Keratinocyte (primary cell): ENCODE measurements around the gene PFN4. TPM values are rescaled to one million over a fixed set of nuclear protein-coding genes. Genes with fewer than 3 reads are reported as not detected.
"Not testable (repeated sequence)": the region's sequence is repeated elsewhere in the genome, so short reads cannot be mapped to it uniquely, and the experiment has no call there.

ENCODE experiments used
- DNase-seq: peaks from one replicate; pipeline ENCODE4 v3.0.0-alpha.2; 2011; ENCODE audit warnings: low read depth, missing footprints, low spot score
- FAIRE-seq: peaks from 2 replicates; lab custom pipeline; 2011; peaks lifted over from hg19 to GRCh38; lab: Jason Lieb, UNC
- H2AFZ ChIP-seq: 2 replicates; pipeline ENCODE4 v1.6.0; 2012; ENCODE audit warnings: low read length, control low read depth, inconsistent platforms; ENCODE audit not compliant: control insufficient read depth
- H3K27ac ChIP-seq: 2 replicates; pipeline ENCODE4 v1.5.1; 2011; ENCODE audit warnings: low read length; ENCODE audit not compliant: control insufficient read depth, insufficient read depth
- H3K27me3 ChIP-seq: 3 replicates; pipeline ENCODE4 v1.6.0; 2011; ENCODE audit warnings: low read length; ENCODE audit not compliant: control insufficient read depth, insufficient read depth; ENCODE audit errors: extremely low read depth
- H3K36me3 ChIP-seq, 2 experiments: 2 replicates in 1 of 2; 3 replicates in 1 of 2; pipeline ENCODE4 v1.5.1; 2011; ENCODE audit warnings: low read length in 2 of 2, mild to moderate bottlenecking in 1 of 2; ENCODE audit not compliant: control insufficient read depth in 2 of 2, insufficient read depth in 2 of 2; ENCODE audit errors: extremely low read depth in 1 of 2
- H3K4me1 ChIP-seq: 3 replicates; pipeline ENCODE4 v1.5.1; 2011; ENCODE audit warnings: low read length; ENCODE audit not compliant: control insufficient read depth, insufficient read depth; ENCODE audit errors: extremely low read depth
- H3K4me2 ChIP-seq: 3 replicates; pipeline ENCODE4 v1.6.0; 2011; ENCODE audit warnings: low read depth, low read length; ENCODE audit not compliant: control insufficient read depth, insufficient read depth; ENCODE audit errors: extremely low read depth
- H3K4me3 ChIP-seq, 3 experiments: fragments of 200-600 bp in 1 of 3; sonication (generic) in 1 of 3; 2 replicates in 2 of 3; 3 replicates in 1 of 3; pipeline ENCODE4 v1.5.1; 2011 to 2016; ENCODE audit warnings: low read length in 3 of 3, mild to moderate bottlenecking in 3 of 3, control low read depth in 2 of 3, inconsistent platforms in 1 of 3, low read depth in 1 of 3, mixed read lengths in 1 of 3, mixed run types in 1 of 3, moderate library complexity in 1 of 3; ENCODE audit not compliant: control insufficient read depth in 2 of 3, insufficient read depth in 2 of 3; ENCODE audit errors: extremely low read depth in 1 of 3
- H3K79me2 ChIP-seq: 2 replicates; pipeline ENCODE4 v1.6.0; 2012; ENCODE audit warnings: low read length; ENCODE audit not compliant: control insufficient read depth, insufficient read depth
- H3K9ac ChIP-seq: 3 replicates; pipeline ENCODE4 v1.6.0; 2011; ENCODE audit warnings: low read length; ENCODE audit not compliant: control insufficient read depth, insufficient read depth; ENCODE audit errors: extremely low read depth
- H3K9me1 ChIP-seq: 3 replicates; pipeline ENCODE4 v1.6.0; 2011; ENCODE audit warnings: low read length; ENCODE audit not compliant: control insufficient read depth, insufficient read depth; ENCODE audit errors: extremely low read depth
- H3K9me3 ChIP-seq: 2 replicates; pipeline ENCODE4 v1.5.1; 2012; ENCODE audit warnings: low read depth, low read length; ENCODE audit not compliant: control insufficient read depth
- H4K20me1 ChIP-seq: 3 replicates; pipeline ENCODE4 v1.6.0; 2011; ENCODE audit warnings: low read length; ENCODE audit not compliant: control insufficient read depth, insufficient read depth; ENCODE audit errors: extremely low read depth
- EZH2 ChIP-seq: IDR thresholded peaks from one replicate; pipeline ENCODE4 v1.6.1; 2012; ENCODE audit warnings: inconsistent platforms, mild to moderate bottlenecking, low read length, moderate library complexity
- dilution Hi-C: fragments of 300-500 bp; cut with MboI; formaldehyde crosslinking; loops from one replicate; pipeline ENCODE4 v1.7.0; 2020; ENCODE audit warnings: low sequenced_read_pairs; ENCODE audit not compliant: extremely low pct_ligation_motif_present
- polyA plus RNA-seq, 5 experiments: library from polyadenylated mRNA; depleted of rRNA in 3 of 5; stranded (reverse) in 3 of 5; stranded (forward) in 1 of 5; unstranded in 1 of 5; fragments of >200 nt; gene quantifications; 1 replicate in 1 of 5; 2 replicates in 3 of 5; 3 replicates in 1 of 5; pipeline versions ENCODE4 v1.2.1 to v1.2.3, GENCODE V29; 2011 to 2012; ENCODE audit warnings: missing spikeins in 2 of 5, low read depth in 1 of 5, low replicate concordance in 1 of 5
- TF ChIP-seq, protein P1 (sequence below), 3 experiments: IDR thresholded peaks in 1 of 3; conservative IDR thresholded peaks in 1 of 3; optimal IDR thresholded peaks in 1 of 3; 2 replicates in 2 of 3; 3 replicates in 1 of 3; pipeline versions ENCODE3 to v1.5.1; 2011; ENCODE audit warnings: low read length in 3 of 3, mild to moderate bottlenecking in 3 of 3, moderate library complexity in 2 of 3, control low read depth in 1 of 3, inconsistent platforms in 1 of 3; ENCODE audit not compliant: insufficient read depth in 2 of 3; ENCODE audit errors: extremely low read depth in 1 of 3

PFN4 gene
- polyA plus RNA-seq, 1 donor (not counting 4 experiments of a cell fraction or from before 2014, with no cell fraction given), result 0.16 TPM

DNA sequence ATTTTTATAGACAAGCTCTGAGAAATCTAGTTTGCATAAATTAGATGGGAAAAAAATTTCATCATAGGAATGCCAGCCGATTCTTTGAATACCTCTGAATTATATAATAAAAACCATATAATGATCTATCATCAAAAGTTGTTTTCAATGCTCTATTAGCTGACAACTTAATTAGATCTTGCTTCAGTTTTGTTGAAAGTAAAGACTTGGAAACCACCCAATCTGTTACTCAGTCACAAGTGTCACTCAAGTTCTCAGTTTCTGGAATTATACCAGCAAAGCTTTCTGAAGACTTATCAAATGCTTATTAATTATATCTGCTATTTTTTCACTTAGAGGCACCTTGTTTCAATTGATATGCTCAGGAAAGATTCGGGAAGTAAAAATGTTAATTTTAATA is 21.1 kb downstream of the PFN4 start:
- FAIRE-seq, result no peak
- TF ChIP-seq, protein P1, sequence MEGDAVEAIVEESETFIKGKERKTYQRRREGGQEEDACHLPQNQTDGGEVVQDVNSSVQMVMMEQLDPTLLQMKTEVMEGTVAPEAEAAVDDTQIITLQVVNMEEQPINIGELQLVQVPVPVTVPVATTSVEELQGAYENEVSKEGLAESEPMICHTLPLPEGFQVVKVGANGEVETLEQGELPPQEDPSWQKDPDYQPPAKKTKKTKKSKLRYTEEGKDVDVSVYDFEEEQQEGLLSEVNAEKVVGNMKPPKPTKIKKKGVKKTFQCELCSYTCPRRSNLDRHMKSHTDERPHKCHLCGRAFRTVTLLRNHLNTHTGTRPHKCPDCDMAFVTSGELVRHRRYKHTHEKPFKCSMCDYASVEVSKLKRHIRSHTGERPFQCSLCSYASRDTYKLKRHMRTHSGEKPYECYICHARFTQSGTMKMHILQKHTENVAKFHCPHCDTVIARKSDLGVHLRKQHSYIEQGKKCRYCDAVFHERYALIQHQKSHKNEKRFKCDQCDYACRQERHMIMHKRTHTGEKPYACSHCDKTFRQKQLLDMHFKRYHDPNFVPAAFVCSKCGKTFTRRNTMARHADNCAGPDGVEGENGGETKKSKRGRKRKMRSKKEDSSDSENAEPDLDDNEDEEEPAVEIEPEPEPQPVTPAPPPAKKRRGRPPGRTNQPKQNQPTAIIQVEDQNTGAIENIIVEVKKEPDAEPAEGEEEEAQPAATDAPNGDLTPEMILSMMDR (optimal IDR thresholded peaks at IDR 0.05 in 1 of 3, IDR thresholded peaks at IDR 0.05 in 1 of 3, conservative IDR thresholded peaks at IDR 0.05 in 1 of 3; ENCODE audit: extremely low read depth in 1 of 3, insufficient read depth in 2 of 3, low read length in 3 of 3), result no peak
- TF ChIP-seq EZH2, result no peak

GRCh38 chr2:24100732-24101131 is 22.4 kb downstream of the PFN4 start:
- H3K9me1 ChIP-seq, H3K27me3 ChIP-seq, dilution Hi-C loops, H3K36me3 ChIP-seq, H2AFZ ChIP-seq, H3K4me2 ChIP-seq, H3K9me3 ChIP-seq, H3K27ac ChIP-seq, FAIRE-seq, H3K79me2 ChIP-seq, H3K4me1 ChIP-seq, H3K4me3 ChIP-seq, H3K9ac ChIP-seq, DNase-seq, H4K20me1 ChIP-seq: not testable (repeated sequence)

More for the DNA sequence above, 21.1 kb downstream of the PFN4 start:
- Histone ChIP-seq H3K9me1 (no peaks in the 10 kb centered on the region), H3K4me1 (no peaks in the 10 kb centered on the region), H3K9ac (no peak overlapping the region), H3K27me3 (no peaks in the 10 kb centered on the region), H3K4me2 (no peak overlapping the region), H2AFZ (no peak overlapping the region), H3K79me2 (no peaks in the 10 kb centered on the region), H3K4me3 (no peak overlapping the region), H3K36me3 (no peaks in the 10 kb centered on the region), H4K20me1 (no peaks in the 10 kb centered on the region), H3K27ac (no peak overlapping the region), H3K9me3 (no peaks in the 10 kb centered on the region)
- DNase-seq, result no peak
- dilution Hi-C loops, result no loop called here

DNA sequence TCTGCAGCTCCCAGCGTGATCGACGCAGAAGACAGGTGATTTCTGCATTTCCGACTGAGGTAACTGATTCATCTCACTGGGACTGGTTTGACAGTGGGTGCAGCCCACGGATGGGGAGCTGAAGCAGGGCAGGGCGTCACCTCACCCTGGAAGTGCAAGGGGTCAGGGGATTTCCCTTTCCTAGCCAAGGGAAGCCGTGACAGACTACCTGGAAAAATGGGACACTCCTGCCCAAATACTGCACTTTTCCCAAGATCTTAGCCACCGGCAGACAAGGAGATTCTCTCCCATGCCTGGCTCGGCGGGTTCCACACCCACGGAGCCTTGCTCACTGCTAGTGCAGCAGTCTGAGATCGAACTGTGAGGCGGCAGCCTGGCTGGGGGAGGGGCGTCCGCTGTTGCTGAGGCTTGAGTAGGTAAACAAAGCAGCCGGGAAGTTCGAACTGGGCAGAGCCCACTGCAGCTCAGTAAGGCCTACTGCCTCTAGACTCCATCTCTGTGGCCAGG is 27.9 kb downstream of the PFN4 start:
- H3K4me3 ChIP-seq, H3K9me3 ChIP-seq, H2AFZ ChIP-seq, H3K9ac ChIP-seq, H3K9me1 ChIP-seq, FAIRE-seq, H3K27me3 ChIP-seq, H3K4me1 ChIP-seq, H3K79me2 ChIP-seq, DNase-seq, dilution Hi-C loops, H3K27ac ChIP-seq, H3K4me2 ChIP-seq, H4K20me1 ChIP-seq, H3K36me3 ChIP-seq: not testable (repeated sequence)

DNA sequence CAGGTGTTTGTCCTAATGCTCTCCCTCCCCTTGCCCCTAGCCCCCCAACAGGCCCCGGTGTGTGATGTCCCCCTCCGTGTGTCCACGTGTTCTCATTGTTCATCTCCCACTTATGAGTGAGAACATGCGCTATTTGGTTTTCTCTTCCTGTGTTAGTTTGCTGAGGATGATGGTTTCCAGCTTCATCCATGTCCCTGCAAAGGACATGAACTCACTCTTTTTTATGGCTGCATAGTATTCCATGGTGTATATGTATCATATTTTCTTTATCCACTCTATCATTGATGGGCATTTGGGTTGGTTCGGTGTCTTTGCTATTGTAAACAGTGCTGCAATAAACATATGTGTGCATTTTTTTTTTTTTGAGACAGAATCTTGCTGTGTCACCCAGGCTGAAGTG is 29.9 kb downstream of the PFN4 start:
- H3K4me2 ChIP-seq, H3K4me1 ChIP-seq, FAIRE-seq, H3K79me2 ChIP-seq, DNase-seq, H3K4me3 ChIP-seq, H3K27ac ChIP-seq, H3K9ac ChIP-seq, H3K9me1 ChIP-seq, H4K20me1 ChIP-seq, H2AFZ ChIP-seq, H3K36me3 ChIP-seq, H3K9me3 ChIP-seq, dilution Hi-C loops, H3K27me3 ChIP-seq: not testable (repeated sequence)
